ENCODE results near the gene RNF144A. TPM values are rescaled to one million over a fixed set of nuclear protein-coding genes. Genes with fewer than 3 reads are reported as not detected.

The RNF144A gene
- total and polyA plus RNA-seq, 2 donors (not counting 3 experiments of a cell fraction or from before 2014, with no cell fraction given): 9.7 to 28.8 TPM

DNA sequence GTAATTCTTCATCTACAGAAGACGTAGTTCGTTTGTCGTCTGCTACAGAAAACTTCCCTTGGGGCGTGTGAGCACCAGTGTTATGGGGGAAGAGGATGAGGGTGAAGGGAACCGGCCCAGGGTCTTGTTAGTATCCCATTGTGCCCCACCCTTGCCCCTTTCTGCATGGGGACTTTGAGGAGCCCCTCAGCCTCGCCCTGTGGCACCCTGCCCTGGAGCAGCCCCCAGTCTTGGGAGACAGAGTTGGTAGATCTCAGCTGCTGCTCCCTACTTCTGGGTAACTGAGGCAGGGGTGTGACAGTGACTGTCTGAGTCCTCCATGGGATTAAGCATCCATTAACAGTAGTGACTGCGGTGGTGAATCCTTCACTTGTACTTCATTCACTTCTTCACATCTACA, 50.1 kb downstream of the RNF144A start:
- Histone ChIP-seq H3K36me3 (ENCODE audit: control insufficient read depth in 2 of 2, extremely low read depth in 1 of 2, insufficient read depth in 2 of 2, low read length in 2 of 2) (no peaks in the 10 kb centered on the region), H3K4me3 (replicated peaks in 1 of 3; ENCODE audit: insufficient read depth in 1 of 3, low read depth in 1 of 3, low read length in 3 of 3) (no peak overlapping the region), H2AFZ (ENCODE audit: low read depth, low read length) (no peak overlapping the region), H3K9me1 (replicated peaks; ENCODE audit: control insufficient read depth, extremely low read depth, insufficient read depth, low read length) (no peaks in the 10 kb centered on the region), H3K9me3 (replicated peaks; ENCODE audit: control insufficient read depth, insufficient read depth, low read length) (no peaks in the 10 kb centered on the region), H4K20me1 (replicated peaks; ENCODE audit: control insufficient read depth, extremely low read depth, insufficient read depth, low read length) (no peaks in the 10 kb centered on the region), H3K4me2 (ENCODE audit: insufficient read depth, low read length) (no peak overlapping the region), H3K79me2 (ENCODE audit: control insufficient read depth, insufficient read depth, low read length) (no peaks in the 10 kb centered on the region), H3K4me1 (ENCODE audit: control insufficient read depth, extremely low read depth, insufficient read depth, low read length) (no peaks in the 10 kb centered on the region), H3K27me3 (ENCODE audit: control insufficient read depth in 2 of 2, insufficient read depth in 2 of 2, low read length in 2 of 2) (no peaks in the 10 kb centered on the region), H3K27ac (ENCODE audit: insufficient read depth, low read depth, low read length) (no peak overlapping the region), H3K9ac (replicated peaks; ENCODE audit: extremely low read depth, insufficient read depth, low read length) (no peak overlapping the region)
- BruUV-seq (replicated peaks): no TSS peak
- CTCF ChIA-PET: interaction anchor here (1.4 kb wide), 1 partner anchor 27 kb away, joined by 5 read pairs; no protein-coding TSS in a partner anchor
- DNase-seq (ENCODE audit: low read depth, low spot score) (no peak), FAIRE-seq (no peak)
- POLR2A ChIA-PET: no interaction called here
- intact Hi-C loops (cut with micrococcal nuclease) (no loop called here), dilution Hi-C loops (cut with MboI; ENCODE audit: extremely low pct_ligation_motif_present, low sequenced_read_pairs) (no loop called here)
- TF ChIP-seq GATA2 (IDR thresholded peaks at IDR 0.05; ENCODE audit: insufficient read depth, insufficient read length, low read depth, low read length) (no peak), POLR2A (IDR thresholded peaks at IDR 0.05; ENCODE audit: low read depth, low read length) (no peak), JUN (IDR thresholded peaks at IDR 0.05; ENCODE audit: borderline replicate concordance, insufficient read depth, insufficient read length, low read depth) (no peak), POLR2AphosphoS5 (IDR thresholded peaks at IDR 0.05; ENCODE audit: insufficient read depth, low read depth, low read length) (no peak), MYC (IDR thresholded peaks at IDR 0.05; ENCODE audit: low read depth, low read length) (no peak), EZH2 (IDR thresholded peaks at IDR 0.05; ENCODE audit: borderline replicate concordance, low read depth, low read length, severe bottlenecking) (no peak), FOS (IDR thresholded peaks at IDR 0.05; ENCODE audit: borderline replicate concordance, insufficient read depth, low read length) (no peak)
- TF ChIP-seq, protein P1, sequence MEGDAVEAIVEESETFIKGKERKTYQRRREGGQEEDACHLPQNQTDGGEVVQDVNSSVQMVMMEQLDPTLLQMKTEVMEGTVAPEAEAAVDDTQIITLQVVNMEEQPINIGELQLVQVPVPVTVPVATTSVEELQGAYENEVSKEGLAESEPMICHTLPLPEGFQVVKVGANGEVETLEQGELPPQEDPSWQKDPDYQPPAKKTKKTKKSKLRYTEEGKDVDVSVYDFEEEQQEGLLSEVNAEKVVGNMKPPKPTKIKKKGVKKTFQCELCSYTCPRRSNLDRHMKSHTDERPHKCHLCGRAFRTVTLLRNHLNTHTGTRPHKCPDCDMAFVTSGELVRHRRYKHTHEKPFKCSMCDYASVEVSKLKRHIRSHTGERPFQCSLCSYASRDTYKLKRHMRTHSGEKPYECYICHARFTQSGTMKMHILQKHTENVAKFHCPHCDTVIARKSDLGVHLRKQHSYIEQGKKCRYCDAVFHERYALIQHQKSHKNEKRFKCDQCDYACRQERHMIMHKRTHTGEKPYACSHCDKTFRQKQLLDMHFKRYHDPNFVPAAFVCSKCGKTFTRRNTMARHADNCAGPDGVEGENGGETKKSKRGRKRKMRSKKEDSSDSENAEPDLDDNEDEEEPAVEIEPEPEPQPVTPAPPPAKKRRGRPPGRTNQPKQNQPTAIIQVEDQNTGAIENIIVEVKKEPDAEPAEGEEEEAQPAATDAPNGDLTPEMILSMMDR (IDR thresholded peaks at IDR 0.05; ENCODE audit: extremely low read depth in 1 of 2, insufficient read depth in 1 of 2, low read depth in 1 of 2, low read length in 2 of 2): no peak
- TF ChIP-seq, protein P2, sequence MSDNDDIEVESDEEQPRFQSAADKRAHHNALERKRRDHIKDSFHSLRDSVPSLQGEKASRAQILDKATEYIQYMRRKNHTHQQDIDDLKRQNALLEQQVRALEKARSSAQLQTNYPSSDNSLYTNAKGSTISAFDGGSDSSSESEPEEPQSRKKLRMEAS (IDR thresholded peaks at IDR 0.05; ENCODE audit: insufficient read depth, insufficient read length): no peak

All from endothelial cell of umbilical vein (primary cell).